ENCODE results near the gene ASTL.

DNA sequence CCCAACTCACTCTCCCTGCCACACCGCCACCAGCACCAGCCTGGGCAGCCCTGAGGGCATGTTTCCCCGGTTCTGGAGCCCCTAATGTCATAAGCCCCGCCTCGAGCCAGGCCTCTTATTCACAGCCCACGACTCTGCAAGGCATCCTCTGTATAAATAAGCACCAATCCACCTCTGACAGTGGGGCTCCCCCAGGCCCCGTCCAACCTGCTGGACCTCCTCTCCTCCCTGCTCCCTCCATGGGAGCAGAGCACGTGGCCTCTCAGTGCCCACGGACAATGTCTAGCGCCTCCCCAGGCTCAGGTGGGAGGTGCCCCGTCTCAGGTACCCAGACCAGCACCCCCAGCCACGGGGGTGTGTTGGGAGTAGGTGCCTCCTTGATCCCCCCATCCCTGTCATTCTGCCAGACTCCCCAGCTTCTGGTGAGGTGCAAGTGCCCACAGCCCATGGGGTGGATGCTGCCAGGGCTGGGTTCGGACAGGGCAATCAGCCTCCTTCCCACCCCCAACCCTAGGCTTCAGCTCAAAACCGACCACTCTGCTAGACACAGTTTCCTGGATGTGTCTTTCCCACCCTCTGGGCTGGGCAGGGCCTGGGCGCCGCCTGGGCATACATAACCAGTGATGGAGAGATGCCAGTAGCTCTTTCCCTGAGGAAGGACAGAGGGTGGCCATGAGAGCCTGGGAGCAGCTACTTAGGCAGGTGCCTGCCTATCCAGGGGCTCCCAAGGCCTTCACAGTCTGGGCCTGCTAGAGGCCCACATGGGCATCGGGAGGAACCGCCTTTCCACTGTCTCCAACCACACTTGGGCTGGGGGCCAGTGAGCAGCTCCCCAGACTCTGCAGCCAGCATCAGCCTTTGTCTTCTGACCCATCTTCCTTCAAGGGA lies 20.4 kb downstream of the ASTL start:
- TF ChIP-seq, protein P1, sequence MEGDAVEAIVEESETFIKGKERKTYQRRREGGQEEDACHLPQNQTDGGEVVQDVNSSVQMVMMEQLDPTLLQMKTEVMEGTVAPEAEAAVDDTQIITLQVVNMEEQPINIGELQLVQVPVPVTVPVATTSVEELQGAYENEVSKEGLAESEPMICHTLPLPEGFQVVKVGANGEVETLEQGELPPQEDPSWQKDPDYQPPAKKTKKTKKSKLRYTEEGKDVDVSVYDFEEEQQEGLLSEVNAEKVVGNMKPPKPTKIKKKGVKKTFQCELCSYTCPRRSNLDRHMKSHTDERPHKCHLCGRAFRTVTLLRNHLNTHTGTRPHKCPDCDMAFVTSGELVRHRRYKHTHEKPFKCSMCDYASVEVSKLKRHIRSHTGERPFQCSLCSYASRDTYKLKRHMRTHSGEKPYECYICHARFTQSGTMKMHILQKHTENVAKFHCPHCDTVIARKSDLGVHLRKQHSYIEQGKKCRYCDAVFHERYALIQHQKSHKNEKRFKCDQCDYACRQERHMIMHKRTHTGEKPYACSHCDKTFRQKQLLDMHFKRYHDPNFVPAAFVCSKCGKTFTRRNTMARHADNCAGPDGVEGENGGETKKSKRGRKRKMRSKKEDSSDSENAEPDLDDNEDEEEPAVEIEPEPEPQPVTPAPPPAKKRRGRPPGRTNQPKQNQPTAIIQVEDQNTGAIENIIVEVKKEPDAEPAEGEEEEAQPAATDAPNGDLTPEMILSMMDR (conservative IDR thresholded peaks at IDR 0.05 in 1 of 2, IDR thresholded peaks at IDR 0.05 in 1 of 2; ENCODE audit: extremely low read depth in 1 of 2, insufficient read depth in 1 of 2, low read depth in 1 of 2, low read length in 2 of 2) = peak in 1 of 2 donors; percentile 13
- no peak for TF ChIP-seq EZH2 (IDR thresholded peaks at IDR 0.05; ENCODE audit: borderline replicate concordance, low read length)

Data from mammary epithelial cell (primary cell).